Measurements from ENCODE around the gene THAP12.

DNA sequence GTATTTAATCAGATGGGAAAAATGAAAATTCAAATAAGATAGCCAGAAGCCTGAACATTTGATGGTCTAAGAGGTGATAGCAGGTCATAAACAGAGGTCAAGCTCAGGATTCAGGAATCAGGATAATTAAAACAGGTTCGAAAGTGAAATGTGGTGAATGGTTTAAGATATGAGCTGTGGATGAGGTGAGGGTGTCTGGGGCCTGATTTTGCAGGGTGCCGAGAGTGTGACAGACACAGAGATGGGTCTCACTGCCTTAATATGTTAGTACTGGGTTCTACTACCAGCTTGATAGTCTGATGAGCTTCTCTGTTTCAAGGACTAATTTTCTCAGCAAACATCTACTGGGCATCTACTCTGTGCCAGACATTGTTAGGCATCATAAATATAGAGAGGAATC is 44.0 kb upstream of the THAP12 start:
- TF ChIP-seq CTCF (IDR thresholded peaks at IDR 0.05) (no peak), POLR2A (IDR thresholded peaks at IDR 0.05) (no peak)

Data from heart left ventricle (tissue), 13 donors.